CD4-positive, alpha-beta T cell treated with Interleukin-10 for 1 hour (primary cell): Measurements from ENCODE around the gene SHC1.

ENCODE experiments used
- DNase-seq: peaks from one replicate; pipeline ENCODE4 v3.0.0-alpha.2; 2020

Gene SHC1

DNA sequence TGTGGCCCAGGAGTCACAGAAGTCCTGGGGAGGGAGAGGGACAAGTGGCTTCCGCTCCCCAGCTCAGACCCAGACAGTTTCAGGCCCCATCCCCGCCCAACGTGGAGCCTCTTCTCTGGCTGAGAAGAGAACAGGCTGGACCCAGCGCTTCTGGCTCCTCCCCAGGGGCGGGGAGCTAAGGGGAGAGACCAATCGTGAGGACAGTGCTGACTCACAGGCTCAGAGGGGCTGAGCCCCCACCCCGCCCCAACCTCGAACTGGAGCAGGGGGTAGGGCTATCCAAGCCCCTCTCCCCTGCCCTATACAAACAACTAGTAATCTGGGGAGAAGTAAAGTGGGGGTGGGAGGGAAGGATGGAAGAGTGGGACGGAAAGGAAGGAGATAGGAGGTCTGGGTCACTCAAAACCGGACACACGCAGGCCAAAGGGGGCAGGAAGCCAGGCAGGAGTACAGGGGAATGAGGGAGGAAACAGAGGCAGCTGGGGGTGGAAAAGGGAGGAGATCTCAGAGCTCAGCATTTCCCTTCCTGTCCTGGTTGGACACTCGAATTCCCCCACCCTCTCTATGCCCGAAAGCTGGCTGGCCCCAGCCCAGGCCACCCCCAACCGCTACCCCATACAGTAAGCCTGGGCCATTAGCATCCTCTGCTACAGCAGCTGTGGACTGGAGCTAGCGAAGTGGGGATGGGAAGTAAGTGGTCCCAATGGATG, at the start of gene SHC1:
TSS of gene SHC1 (minus strand) at position 117 of the 710 bp plus-strand sequence. CDS start 221 bp downstream, outside the sequence.
- DNase-seq = no peak

- DNase-seq = no peak
These were observed 49.1 kb upstream of the SHC1 start for GRCh38 chr1:155019377-155020245.

DNA sequence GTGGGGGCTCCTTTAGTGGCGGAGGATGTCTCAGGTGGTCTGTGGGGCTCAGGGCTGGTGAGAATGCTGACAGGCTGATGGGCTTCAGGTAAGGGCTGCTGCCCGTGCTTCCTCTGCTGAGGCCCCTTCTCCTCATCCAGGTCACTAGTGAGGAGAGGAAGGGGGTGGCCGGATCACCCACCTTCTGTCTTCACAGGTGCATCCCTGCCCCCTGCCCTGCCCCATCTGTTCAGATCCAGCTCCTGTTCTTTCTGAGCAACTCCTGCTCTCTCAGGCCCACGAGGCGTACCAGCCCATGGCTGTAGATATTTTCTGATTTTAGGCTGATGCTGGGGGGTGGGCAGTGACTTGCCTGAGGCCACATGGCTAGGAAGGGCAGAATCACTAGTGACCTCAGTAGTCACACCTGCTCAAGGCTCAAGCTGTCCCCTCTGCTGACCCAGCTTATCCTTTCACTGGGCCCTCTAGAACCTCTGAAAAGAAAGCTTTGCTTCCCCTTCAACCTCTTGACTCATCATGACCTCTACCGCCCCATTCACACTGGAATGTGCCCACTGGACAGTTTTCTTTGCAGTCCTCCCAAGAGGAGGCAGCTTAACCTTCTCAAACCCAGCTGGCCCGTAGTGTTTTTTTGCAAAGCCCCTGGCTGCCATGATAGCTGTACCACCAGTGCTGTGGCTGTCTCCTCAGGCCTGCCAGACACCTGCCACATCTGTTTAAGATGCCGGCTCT, 48.2 kb upstream of the SHC1 start:
- DNase-seq = no peak

- DNase-seq = no peak
These were observed 47.4 kb upstream of the SHC1 start for GRCh38 chr1:155017946-155018316.

- DNase-seq = peak; percentile 90
These were observed 46.7 kb upstream of the SHC1 start for GRCh38 chr1:155017041-155017945.

DNA sequence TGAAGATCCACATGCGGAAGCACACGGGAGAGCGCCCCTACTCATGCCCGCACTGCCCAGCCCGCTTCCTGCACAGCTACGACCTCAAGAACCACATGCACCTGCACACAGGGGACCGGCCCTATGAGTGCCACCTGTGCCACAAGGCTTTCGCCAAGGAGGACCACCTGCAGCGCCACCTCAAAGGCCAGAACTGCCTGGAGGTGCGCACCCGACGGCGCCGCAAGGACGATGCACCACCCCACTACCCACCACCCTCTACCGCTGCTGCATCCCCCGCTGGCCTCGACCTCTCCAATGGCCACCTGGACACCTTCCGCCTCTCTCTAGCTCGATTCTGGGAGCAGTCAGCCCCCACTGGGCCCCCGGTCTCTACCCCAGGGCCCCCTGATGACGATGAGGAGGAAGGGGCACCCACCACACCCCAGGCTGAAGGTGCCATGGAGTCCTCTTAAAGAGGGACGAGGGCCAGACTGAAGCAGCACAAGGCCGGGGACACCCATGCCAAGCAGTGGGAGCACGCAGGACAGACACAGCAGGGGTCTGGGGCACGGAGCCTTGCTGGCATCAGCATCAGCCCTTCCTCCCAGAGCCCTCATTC, 45.8 kb upstream of the SHC1 start:
- DNase-seq = no peak

GRCh38 chr1:155015527-155016230, 45.1 kb upstream of the SHC1 start:
- DNase-seq = no peak

DNA sequence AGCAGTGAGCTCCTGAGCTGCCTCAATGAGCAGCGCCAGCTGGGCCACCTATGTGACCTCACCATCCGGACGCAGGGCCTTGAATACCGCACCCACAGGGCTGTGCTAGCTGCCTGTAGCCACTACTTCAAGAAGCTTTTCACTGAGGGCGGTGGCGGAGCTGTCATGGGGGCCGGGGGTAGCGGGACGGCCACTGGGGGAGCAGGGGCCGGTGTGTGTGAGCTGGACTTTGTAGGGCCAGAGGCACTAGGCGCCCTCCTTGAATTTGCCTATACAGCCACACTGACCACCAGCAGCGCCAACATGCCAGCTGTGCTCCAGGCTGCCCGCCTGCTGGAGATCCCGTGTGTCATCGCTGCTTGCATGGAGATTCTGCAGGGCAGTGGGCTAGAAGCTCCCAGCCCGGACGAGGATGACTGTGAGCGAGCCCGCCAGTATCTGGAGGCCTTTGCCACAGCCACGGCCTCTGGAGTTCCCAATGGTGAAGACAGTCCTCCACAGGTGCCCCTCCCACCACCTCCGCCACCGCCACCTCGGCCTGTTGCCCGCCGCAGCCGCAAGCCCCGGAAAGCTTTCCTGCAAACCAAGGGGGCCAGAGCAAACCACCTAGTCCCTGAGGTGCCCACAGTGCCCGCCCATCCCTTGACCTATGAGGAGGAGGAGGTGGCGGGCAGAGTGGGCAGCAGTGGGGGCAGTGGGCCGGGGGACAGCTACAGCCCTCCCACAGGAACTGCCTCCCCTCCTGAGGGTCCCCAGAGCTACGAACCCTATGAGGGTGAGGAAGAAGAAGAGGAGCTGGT, 44.4 kb upstream of the SHC1 start:
- DNase-seq = no peak

- peak; percentile 51 for DNase-seq
These were observed 43.1 kb upstream of the SHC1 start for GRCh38 chr1:155013632-155014031.

- DNase-seq = no peak
These were observed 42.4 kb upstream of the SHC1 start for GRCh38 chr1:155012776-155013602.

- DNase-seq = peak; percentile 44
These were observed 41.5 kb upstream of the SHC1 start for GRCh38 chr1:155012026-155012546.

GRCh38 chr1:155011437-155012025, 41.0 kb upstream of the SHC1 start:
- DNase-seq = no peak

GRCh38 chr1:155011004-155011416, 40.5 kb upstream of the SHC1 start:
- DNase-seq = no peak

DNA sequence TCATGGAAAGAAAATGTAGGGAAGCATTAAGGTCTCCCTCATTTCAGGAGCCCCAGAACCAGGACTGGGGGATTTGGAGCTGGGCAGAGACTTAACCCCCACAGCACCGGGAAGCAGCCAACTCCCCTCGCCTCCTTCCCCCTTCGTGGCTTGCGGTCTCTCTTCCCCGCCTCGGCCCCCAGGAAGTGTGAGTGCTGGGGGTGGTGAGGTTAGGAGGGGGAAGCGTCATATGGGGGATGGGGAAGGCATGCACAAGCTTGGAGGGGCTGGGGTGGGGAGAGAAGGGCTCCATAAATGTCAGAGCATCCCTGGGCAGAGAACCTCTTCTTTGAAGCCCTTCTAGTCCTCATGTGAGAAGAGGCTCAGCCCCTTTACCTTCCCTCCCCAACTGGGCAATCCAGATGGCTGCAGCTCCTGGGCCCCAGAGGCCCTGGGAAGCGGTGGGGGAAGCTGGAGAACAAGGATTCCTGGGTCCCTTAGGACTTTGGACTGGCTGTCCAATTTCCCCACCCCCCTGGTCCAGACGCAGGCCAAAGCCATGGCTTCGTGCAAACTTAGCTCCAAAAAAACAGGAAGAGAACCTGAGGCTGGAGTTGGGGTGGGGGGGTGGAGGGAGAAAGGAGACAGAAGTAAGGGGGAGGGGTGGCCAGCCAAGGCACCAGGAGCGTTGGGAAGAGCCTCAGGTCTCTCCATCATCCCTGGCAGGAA, 39.8 kb upstream of the SHC1 start:
- DNase-seq = no peak

- DNase-seq = no peak
These were observed 39.2 kb upstream of the SHC1 start for GRCh38 chr1:155009742-155010141.

DNA sequence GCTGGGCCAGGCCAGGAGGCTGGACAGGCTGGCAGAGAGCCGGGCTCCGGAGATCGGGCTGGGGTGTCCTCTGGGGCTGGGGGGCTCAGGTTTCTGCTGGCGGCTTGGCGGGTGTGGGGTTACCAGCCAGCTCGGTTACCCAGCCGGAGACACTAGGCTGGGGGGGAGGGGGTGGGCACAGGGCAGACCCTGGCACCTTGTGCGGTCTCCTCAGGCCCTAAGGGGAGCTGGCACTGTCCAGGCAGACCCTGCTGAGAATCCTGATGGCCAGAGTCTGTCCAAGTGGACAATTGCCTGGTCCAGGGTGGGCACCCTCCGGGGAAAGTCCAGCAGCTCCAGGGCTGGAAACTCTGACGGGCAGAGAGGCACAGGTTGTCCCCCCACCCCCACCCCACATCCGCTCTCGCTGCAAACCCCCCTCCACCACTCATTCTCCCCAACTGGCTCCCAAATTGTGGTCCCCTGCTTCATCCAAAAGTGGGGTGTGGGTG, 38.7 kb upstream of the SHC1 start:
- no peak for DNase-seq

DNA sequence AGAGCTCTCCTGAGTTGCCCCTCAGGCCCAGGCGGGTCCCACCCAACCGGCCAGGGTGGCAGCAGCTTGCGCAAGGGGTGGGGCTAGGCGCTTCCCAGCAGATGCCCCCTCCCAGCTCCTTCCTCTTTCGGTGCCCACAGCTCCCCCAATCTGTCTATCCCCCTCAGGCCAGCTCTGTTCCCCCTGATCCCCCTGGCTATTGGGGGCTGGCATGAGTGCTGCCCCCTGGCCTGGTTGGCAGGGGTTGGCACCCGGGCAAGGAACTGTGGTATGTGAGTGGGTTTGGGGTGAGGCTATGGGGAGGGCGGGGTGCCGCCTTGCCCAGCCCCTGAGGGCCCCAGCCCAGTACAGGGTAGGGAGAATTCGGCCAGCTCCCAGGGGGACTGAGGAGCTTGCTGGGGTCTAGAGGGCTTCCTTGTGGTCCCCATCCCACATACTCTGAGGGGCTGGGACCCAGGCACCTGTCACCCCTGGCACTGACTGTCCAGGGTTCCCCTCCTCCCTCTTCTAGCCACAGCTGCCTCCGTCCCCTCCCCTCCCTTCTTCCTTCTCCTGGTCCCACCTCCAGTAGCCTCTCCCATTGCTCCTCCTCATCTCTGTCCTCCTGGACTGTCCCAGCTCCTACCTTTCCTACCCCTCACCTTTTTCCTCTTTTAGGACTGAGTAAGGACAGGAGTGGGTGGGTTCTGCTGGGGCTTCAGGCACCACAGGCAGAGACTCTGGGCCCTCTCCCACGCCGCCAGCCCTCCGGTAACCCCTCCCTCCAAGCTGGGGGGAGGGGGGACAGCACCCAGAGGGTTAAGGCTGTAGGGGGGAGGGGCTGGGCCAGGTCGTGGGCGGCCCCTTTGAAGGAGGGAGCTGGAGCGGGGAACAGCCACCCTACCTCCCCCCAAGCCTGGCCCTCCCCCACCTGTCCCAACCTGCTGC, 37.7 kb upstream of the SHC1 start:
- DNase-seq = peak; percentile 45
